Right ventricle myocardium inferior (tissue), 1 donor: ENCODE measurements around the gene MFNG. TPM values are rescaled to one million over a fixed set of nuclear protein-coding genes. Genes with fewer than 3 reads are reported as not detected.

Source experiments
- ATAC-seq: fragments of 200-7000 bp; cut with Tn5 transposase; one replicate; pipeline ENCODE4 v1.9.1; 2020; ENCODE audit warnings: mild to moderate bottlenecking, moderate library complexity
- DNase-seq: peaks from one replicate; pipeline ENCODE4 v3.0.0; 2021; ENCODE audit errors: missing footprints
- intact Hi-C: fragments of 100-400 bp; cut with DNase I; formaldehyde crosslinking; loops from one replicate; pipeline ENCODE4 v1.11.0; 2022
- total RNA-seq: library from RNA; stranded (reverse); fragmentation: NEBNext Ultra II Directional; extraction: Animal tissue kit (Norgen Biotek cat#: 25700); gene quantifications from one replicate; pipeline ENCODE4 v1.2.1, GENCODE V29; 2021
- donor health status: DM: no; HTN: yes; CAD: no; lungs with severe emphysema.

MFNG gene
- total RNA-seq, 1 donor from 2014 or later, result 14.4 TPM

GRCh38 chr22:37499789-37500540 lies 13.8 kb upstream of the MFNG start:
- DNase-seq, result no peak
- intact Hi-C loops, result no loop called here
- no peak for ATAC-seq

DNA sequence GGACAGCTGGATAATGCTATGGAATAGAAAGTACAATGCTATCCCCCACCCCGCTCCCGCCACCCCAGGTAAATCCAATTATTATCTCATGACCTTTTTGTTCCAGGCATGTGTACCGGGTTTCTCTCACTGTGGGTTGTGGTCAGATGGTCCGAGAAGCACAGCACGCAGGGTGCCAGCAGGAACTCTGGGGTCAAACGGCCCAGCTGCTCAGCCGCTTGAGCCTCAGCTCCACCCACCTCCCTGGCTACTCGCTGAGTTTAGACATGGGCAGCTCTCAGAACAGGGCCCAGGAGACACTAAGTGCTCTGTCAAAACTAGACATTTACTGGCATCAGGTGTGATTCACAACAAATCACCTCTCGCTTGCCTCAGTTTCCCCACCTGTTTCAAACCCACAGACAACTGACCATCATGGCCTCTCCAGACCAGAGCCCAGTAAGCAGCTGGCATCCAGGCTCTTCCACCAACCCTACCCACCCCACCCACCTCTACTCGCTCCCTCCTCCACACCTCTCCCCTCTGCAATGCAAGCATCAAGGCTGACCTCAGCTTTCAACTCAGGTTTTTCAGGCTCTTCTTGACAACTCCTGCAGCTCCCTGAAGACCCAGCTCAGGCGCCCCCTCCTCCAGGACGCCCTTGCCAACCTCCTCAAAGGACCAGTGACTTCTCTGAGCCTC lies 13.0 kb upstream of the MFNG start:
- ATAC-seq (no peak), DNase-seq (no peak)
- intact Hi-C loops, result no loop called here

GRCh38 chr22:37498289-37498909 lies 12.2 kb upstream of the MFNG start:
- intact Hi-C loops, result no loop called here
- ATAC-seq, result no peak
- no peak for DNase-seq

DNA sequence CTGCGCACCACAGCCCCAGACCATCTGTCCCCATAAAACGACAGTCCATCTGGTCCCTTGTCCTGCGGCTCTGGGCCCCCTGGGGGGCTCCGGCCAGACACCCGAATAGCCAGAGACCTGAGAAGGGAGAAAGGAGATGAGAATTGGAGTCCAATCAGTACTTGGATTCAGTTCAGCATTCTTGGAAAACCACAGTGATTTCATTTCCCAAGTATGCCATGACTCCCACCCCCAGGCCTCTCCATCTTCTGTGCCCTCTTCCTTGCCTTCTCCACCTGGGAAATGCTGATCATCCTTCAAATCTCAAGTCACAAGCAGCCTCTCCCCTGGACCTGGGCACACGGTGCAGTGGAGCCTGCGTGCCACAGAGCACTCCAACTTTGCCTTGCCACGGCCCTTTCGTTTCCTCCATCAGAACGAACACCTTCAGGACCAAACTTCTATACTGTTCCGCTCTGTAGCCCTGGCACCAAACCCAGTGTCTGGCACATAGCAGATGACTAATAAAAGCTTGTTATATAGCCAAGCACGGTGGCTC lies 10.9 kb upstream of the MFNG start:
- ATAC-seq (no peak), DNase-seq (no peak)
- intact Hi-C loops, result no loop called here

DNA sequence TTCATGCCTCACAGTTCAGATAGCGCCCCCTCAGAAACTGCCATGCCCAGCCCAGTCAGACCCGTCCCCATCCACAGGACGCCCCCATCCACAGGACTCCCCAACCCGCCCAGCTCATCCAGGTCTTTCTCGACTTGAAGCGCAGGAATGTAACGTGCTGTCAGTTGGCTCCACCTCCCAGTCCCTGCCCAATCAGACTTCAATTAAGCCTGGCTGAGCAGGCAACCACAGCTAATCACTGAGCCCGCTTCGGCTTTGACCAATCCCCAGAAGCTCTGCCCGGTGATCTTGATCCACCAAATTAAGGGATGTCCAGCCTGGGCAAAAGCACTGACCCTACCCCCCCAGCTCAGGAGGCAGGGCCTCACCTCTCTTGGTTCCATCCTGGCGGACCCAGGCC lies 10.5 kb upstream of the MFNG start:
- intact Hi-C loops, result no loop called here
- ATAC-seq, result no peak
- DNase-seq, result no peak

DNA sequence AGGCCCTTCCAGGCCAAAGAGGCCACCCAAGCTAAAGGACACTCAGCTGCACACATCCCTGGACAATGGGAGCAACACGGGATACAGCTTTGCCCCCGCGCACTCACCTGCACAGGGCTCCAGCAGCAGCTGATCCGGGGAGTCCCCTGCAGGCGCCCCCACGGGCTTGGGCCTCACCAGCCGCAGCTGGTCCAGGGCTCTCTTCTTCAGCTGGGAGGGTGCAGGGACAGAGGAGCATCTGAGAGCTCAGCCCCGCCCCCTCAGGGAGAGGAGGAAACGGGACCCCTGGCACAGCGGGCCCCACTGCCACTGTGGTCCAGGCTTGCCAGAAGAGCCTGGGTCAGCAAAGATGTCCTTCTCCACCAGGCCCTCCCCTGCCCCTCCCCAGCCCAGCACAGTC lies 7.8 kb upstream of the MFNG start:
- ATAC-seq (no peak), DNase-seq (no peak)
- intact Hi-C loops, result no loop called here

DNA sequence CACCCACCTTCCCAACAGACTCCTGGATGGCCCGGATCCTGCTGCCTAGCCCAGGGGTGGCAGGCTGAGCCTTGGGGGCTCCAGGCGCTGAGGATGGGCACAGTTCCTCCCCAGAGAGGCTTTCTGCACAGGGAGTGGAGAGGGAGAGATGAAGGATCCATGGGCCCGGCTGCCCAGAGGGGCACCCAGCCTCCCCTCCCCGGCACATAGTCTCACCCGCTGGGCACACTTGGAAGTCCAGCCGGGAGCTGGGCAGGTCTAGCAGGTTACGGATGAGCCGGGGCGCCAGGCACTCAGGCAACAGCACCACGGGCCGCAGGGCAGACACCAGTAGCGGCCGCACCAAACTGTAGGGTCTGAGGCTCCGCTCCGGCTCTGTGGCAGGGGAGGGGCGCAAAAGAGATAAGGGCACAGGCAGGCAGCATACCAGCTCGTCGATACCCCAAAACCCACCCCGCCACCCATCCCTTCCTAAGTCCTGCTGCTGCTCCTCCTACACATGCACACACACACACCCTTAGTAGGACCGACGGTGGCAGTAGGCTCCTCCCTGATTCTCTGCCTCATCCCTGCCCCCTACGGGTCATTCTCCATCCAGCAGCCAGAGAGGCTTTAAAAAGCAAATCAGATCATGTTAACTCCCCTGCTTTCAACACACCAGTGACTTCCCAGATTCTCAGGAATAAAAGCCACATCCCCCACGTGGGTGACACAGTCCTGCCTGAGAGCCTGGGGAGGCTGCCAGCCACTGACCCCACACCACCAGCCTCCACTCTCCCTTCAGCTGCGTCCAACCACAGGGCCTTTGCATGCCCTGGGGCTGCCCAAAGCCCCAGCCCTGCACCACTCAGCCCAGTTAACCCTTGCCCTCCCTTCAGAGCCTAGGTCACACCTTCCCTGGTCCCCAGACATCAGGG lies 6.5 kb upstream of the MFNG start:
- intact Hi-C loops, result no loop called here
- ATAC-seq (no peak), DNase-seq (no peak)

- intact Hi-C loops, result no loop called here
- ATAC-seq, result no peak
- no peak for DNase-seq
These were observed 5.6 kb upstream of the MFNG start for GRCh38 chr22:37491559-37492427.

DNA sequence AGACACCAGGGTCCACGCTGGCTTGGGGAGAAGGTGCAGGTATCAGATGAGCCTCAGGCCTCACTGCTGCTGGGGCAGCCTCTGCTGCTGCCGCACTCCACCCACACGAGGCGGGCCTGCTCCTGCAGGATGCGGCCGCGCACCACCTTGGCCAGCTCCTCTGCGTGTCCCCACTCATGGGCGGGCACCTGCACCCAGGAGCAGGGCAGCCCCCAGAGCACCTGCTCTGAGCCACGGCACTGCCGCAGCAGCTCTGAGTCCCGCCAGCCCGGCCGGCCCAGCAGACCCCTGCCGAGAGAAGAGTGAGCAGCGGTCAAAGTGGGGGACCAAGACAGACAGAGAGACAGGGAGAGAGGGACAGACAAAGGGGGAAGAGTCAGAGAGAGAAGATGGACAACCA lies 4.9 kb upstream of the MFNG start:
- DNase-seq, result no peak
- no peak for ATAC-seq
- intact Hi-C loops, result no loop called here

GRCh38 chr22:37489983-37490382 lies 3.8 kb upstream of the MFNG start:
- intact Hi-C loops, result no loop called here

DNA sequence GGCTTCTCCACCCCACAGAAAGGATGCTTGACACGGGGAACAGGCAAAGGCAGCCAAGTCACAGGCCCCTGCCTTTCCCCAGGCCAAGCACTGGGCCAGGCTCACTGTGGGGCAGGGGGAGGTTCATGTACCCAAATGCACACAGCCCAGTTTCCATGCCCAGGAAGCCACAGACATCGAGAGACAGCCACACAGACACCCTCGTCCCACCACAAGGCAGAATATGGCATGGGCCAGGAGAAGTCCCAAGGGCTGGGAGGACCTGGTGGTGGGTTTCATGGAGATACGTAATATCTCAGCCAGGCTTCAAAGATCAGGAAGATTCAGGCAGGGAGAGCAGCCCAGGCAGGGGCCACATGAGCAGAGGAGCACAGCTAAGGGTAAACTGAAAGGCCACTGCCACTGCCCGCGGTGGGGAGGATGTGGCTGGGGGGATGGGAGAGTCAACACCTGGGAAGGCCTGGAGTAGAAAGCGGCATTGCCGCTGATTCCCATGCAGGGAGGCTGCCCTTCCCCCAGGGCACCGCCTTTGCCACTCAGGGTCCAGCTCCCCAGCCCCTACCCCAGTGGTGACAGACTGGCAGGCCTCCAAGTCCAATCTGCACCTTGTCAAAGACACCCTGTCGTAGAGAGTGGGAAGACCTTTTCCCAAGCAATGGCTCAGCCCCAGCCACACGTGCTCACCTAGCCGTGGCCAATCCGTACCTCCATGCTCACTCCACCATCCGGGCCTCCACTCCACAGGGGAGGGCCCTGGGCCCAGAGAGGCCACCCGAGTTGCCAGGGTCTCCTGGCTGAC lies 2.4 kb upstream of the MFNG start:
- DNase-seq (no peak), ATAC-seq (no peak)
- intact Hi-C loops, result no loop called here

More at GRCh38 chr22:37489983-37490382, 3.8 kb upstream of the MFNG start:
- DNase-seq (no peak), ATAC-seq (no peak)

DNA sequence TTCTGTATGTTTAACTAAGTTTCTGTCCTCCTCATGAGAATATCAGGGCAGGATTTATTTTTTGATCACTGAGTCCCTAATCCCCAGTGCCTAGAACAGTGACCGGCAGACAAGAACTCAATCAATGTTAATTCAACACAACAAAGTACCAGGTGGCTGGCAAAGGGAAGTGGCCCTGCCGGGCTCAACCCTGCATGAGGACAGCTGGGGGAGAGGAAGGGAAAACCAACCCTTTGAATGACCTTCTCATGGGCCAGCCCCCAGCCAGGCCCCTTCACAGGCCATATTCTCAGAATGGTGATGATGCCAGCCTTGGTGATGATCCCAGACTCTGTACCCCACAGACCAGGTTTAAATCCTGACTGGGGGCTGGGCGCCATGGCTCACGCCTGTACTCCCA lies 1.4 kb upstream of the MFNG start:
- intact Hi-C loops, result no loop called here
- no peak for ATAC-seq
- DNase-seq, result no peak

- DNase-seq (no peak), ATAC-seq (no peak)
- intact Hi-C loops, result no loop called here
These were observed 945 bp upstream of the MFNG start for GRCh38 chr22:37487129-37487528.

GRCh38 chr22:37485395-37486223 lies 575 bp downstream of the MFNG start:
- intact Hi-C loops, result no loop called here
- DNase-seq, result no peak
- ATAC-seq, result peak; percentile 1

DNA sequence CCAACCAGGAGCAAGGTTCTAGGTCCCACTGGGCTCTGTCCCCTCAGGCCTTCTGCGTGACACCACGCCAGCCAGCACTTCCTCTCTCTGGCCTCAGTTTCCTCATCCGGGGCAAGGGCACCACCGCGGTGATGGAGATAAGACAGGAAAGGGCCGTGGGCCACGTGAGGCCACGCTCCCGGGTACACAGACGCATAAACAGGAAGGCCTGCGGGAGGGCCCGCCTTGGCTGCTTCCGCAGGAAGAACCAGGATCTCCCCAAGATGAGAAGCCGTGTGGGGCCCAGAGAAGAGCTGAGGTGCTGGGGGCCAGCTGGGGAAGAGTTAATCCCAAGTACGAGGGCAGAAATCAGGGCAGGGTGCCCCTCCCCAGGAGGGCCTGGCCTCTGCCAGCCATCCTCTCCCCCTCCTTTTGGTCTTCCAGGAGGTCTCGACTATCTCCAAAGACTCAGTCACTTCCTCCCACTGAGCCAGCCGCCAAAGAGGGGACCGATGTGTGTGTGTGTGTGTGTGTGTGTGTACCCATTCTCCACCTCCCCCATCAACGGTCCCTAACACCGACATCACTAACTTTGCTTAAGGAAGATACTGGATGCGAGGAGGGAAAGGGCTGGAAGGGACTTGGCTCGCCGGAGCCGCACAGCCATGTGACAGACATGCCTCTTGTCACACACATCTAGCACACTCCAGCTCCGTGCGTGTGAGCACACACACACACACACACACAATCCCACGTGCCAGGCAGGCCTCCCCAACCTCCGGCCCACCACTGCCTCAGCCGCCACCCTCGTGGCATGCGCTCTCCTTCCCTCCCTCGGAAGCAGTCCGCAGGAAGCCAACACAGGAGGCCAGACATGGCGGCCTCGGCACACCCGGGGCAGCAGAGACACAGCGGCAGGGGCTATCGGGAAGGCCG lies 1.4 kb downstream of the MFNG start:
- DNase-seq (peak; percentile 95), ATAC-seq (peak; percentile 65)
- intact Hi-C loops, result no loop called here
